Endothelial cell of coronary artery (primary cell): ENCODE data around the gene KRT6A. TPM values are rescaled to one million over a fixed set of nuclear protein-coding genes. Genes with fewer than 3 reads are reported as not detected.

Experiments
- total RNA-seq: library from RNA; depleted of rRNA; stranded (reverse); fragments of >200 nt; gene quantifications from 2 replicates; pipeline ENCODE4 v1.2.3, GENCODE V29; 2014

The KRT6A gene
- 0.27 and 0.56 TPM in 2 replicates for total RNA-seq

DNA sequence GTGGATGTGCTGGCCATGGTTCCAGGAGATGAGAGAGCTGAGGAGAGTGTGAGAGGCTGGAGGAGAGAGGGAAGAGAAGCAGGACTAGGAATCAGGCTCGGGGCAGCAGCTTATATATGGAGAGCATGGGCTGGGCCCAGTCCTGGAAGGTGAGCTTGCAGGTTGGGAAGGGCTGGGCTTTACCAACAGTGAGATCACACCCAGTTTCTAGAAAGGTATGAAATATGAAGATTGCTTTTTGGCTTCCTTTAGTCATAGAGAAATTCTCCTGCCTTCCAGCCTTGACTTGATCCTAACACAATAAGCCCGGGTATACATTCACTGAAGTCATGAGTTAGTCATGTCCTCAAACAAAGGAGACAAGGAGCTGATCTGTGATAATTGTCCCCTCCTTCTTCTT is at the start of gene KRT6A:
Gene KRT6A (minus strand): TSS at position 86 of the 400 bp plus-strand sequence. CDS start 69 bp downstream, at position 17.

DNA sequence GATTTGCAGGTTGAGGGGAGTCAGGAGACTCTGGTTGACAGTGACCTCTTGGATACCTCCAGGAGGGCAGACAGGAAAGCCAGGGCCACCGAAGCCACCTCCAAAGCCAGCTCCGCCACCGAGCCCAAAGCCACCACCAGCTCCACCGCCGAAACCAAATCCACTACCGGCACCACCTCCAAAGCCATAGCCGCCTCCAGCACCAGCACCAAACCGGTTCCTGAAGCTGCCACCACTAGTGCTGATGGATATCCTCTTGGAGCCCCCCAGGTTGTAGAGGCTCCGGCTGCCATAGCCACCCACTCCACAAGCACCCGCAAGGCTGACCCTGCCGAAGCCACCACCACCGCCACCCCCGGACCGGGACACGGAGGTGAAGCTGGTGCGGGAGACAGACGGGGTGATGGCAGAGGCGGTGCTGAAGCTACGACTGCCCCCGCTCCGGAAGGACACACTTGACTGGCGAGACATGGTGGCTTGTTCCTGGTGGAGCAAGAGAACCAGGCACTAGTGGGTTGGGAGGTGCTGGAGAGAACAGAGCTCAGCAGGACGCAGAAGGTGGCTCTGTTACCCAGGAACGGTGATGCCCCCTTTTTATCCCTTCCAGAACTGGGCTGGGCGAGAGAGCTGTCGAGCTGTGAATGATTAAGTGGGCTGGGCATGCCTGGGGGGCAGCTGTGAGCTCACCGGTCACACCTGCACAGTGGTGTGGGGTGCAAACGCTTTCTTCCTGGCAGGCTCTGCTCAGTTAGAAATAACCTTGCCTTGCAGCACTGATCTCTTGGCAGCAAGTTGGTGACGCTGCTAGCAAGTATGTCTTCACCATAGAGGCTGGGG is 27.0 kb upstream of the KRT6A start, which contains the start of gene KRT5:
Gene KRT5 (minus strand): TSS at position 569 of the 837 bp plus-strand sequence. CDS start 98 bp downstream, at position 471.

DNA sequence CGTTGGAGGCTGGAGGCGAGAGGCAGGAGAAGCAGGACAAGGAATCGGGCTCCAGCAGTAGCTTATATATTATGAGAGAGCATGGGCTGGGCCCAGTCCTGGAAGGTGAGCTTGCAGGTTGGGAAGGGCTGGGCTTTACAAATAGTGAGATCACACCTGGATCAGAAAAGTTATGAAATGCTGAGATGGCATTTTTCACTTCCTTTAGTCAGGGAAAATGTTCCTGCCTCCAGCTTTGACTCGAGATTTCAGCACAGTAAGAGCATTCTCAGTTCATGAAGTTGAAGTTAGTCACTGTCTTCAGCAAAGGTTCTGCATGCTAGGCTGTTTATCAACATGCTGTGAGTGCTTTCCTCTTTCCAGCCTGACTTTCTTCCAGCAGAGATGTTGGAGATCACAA is 19.3 kb downstream of the KRT6A start, which contains the start of gene KRT6C:
Gene KRT6C (minus strand): TSS at position 38 of the 400 bp plus-strand sequence. CDS start 68 bp downstream, outside the sequence.

DNA sequence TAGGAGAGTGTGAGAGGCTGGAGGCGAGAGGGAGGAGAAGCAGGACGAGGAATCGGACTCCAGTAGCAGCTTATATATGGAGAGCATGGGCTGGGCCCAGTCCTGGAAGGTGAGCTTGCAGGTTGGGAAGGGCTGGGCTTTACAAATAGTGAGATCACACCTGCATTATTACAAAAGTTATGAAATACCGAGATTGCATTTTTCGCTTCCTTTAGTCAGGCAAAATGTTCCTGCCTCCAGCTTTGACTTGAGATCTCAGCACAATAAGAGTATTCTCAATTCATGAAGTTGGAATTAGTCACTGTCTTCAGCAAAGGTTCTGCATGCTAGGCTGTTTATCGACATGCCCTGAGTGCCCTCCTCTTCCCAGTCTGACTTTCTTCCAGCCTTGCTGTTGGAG is 41.0 kb downstream of the KRT6A start, which contains the start of gene KRT6B:
Gene KRT6B (minus strand): TSS at position 46 of the 400 bp plus-strand sequence. CDS start 68 bp downstream, outside the sequence.

Other genes with a start within 250 kb of the KRT6A start
- gene KRT86, start 218.6 kb downstream of the KRT6A start, total RNA-seq, result 0.85 TPM in 1 of 2 replicates, not detected in the other
- 0.18 TPM in 1 of 2 replicates, not detected in the other for gene KRT81, start 201.7 kb downstream of the KRT6A start, total RNA-seq
- not detected in 2 replicates for gene KRT83, start 171.9 kb downstream of the KRT6A start, total RNA-seq
- not detected in 2 replicates for gene KRT85, start 125.8 kb downstream of the KRT6A start, total RNA-seq
- not detected in 2 replicates for gene KRT84, start 107.6 kb downstream of the KRT6A start, total RNA-seq
- gene KRT82, start 86.9 kb downstream of the KRT6A start, total RNA-seq, result not detected in 2 replicates
- not detected in 2 replicates for gene KRT75, start 58.9 kb downstream of the KRT6A start, total RNA-seq
- under 0.01 TPM in 1 of 2 replicates, not detected in the other for gene KRT6B, start 41.1 kb downstream of the KRT6A start, total RNA-seq
- gene KRT6C, start 19.5 kb downstream of the KRT6A start, total RNA-seq, result not detected in 2 replicates
- 0.18 and 0.28 TPM in 2 replicates for gene KRT5, start 27.1 kb upstream of the KRT6A start, total RNA-seq
- gene KRT71, start 59.9 kb upstream of the KRT6A start, total RNA-seq, result not detected in 2 replicates
- gene KRT74, start 80.6 kb upstream of the KRT6A start, total RNA-seq, result not detected in 2 replicates
- not detected in 2 replicates for gene KRT72, start 108.2 kb upstream of the KRT6A start, total RNA-seq
- gene KRT73, start 125.3 kb upstream of the KRT6A start, total RNA-seq, result not detected in 2 replicates
- not detected in 2 replicates for gene KRT2, start 159.0 kb upstream of the KRT6A start, total RNA-seq
- not detected in 2 replicates for gene KRT1, start 187.2 kb upstream of the KRT6A start, total RNA-seq
- not detected in 2 replicates for gene KRT77, start 210.3 kb upstream of the KRT6A start, total RNA-seq